ENCODE data around the gene PRDM1.

DNA sequence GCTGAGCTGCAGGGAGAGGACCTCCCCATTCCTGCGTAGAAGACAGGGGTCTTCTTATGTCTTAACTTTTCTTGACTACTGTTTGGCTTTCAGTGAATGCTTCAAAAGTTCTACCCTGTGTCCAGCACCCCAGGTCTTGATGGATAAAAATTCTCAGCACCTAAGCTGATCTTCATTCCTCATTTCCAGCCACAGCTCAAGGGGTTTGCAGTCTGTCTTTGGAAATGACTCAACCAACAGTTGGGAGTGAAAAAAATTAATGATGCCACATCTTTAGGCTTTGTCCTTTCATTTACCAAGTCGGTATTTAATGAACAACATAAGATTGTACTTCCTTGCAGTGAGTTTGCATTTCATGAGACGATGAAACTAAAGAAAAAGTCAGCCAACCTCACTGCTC lies 40.3 kb downstream of the PRDM1 start:
- TF ChIP-seq TAF1 (IDR thresholded peaks at IDR 0.05; ENCODE audit: borderline replicate concordance, low read depth, low read length) (no peak), POLR2AphosphoS5 (IDR thresholded peaks at IDR 0.05; ENCODE audit: low read depth, low read length) (no peak), POLR2A (IDR thresholded peaks at IDR 0.05; ENCODE audit: low read depth, low read length) (no peak)

Measured in GM12892 (cell line).